Measurements from ENCODE around the gene CDC25B. TPM values are rescaled to one million over a fixed set of nuclear protein-coding genes. Genes with fewer than 3 reads are reported as not detected.

CDC25B gene
- total RNA-seq, 4 donors from 2014 or later: 11.7 to 44.3 (median 25.6) TPM

DNA sequence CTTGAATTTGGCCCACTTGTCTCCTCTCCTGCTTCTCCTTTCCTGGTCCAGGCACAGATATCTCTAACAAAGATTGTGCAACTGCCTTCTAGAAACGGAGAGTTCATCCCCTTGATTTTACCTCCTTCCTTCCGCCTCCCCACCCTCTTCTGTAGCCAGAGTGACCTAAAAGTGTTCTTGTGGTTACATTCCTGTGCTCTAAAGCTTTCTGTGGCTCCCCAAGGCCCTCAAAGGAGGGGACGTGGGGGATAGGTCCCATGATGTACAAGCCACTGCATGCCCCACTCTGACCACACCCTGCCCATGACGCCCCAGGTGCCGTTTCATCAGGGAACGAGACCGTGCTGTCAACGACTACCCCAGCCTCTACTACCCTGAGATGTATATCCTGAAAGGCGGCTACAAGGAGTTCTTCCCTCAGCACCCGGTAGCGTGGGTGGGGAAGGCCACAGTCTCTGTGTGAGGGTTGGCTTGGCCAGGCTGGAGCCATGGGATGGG is 8.2 kb downstream of the CDC25B start:
- TF ChIP-seq, protein P1, sequence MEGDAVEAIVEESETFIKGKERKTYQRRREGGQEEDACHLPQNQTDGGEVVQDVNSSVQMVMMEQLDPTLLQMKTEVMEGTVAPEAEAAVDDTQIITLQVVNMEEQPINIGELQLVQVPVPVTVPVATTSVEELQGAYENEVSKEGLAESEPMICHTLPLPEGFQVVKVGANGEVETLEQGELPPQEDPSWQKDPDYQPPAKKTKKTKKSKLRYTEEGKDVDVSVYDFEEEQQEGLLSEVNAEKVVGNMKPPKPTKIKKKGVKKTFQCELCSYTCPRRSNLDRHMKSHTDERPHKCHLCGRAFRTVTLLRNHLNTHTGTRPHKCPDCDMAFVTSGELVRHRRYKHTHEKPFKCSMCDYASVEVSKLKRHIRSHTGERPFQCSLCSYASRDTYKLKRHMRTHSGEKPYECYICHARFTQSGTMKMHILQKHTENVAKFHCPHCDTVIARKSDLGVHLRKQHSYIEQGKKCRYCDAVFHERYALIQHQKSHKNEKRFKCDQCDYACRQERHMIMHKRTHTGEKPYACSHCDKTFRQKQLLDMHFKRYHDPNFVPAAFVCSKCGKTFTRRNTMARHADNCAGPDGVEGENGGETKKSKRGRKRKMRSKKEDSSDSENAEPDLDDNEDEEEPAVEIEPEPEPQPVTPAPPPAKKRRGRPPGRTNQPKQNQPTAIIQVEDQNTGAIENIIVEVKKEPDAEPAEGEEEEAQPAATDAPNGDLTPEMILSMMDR (IDR thresholded peaks at IDR 0.05): no peak
- ATAC-seq (ENCODE audit: low FRiP score) (no peak), DNase-seq (ENCODE audit: low spot score) (no peak)

DNA sequence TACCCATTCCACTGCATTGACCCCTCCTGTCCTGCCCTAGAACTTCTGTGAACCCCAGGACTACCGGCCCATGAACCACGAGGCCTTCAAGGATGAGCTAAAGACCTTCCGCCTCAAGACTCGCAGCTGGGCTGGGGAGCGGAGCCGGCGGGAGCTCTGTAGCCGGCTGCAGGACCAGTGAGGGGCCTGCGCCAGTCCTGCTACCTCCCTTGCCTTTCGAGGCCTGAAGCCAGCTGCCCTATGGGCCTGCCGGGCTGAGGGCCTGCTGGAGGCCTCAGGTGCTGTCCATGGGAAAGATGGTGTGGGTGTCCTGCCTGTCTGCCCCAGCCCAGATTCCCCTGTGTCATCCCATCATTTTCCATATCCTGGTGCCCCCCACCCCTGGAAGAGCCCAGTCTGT is 8.7 kb downstream of the CDC25B start:
- ATAC-seq (ENCODE audit: low FRiP score) (no peak), DNase-seq (ENCODE audit: low spot score) (no peak)
- TF ChIP-seq, protein P1 (IDR thresholded peaks at IDR 0.05): no peak

DNA sequence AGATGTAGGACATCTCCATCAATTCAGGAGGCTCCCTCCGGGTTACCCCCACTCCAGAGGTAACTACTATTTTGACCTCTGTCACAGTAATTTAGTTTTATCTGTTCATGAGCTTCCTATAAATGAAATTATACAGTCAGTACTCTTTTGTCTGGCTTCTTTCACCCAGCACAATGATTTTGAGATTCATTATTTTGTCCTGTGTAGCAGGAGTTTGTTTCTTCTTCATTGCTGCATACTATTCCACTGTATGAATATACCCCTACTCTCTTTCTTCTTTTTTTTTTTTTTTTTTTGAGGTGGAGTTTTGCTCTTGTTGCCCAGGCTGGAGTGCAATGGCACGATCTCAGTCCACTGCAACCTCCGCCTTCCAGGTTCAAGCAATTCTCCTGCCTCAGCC is 12.4 kb downstream of the CDC25B start:
- ATAC-seq (ENCODE audit: low FRiP score) (no peak), DNase-seq (ENCODE audit: low spot score) (no peak)
- TF ChIP-seq, protein P1 (IDR thresholded peaks at IDR 0.05): no peak

DNA sequence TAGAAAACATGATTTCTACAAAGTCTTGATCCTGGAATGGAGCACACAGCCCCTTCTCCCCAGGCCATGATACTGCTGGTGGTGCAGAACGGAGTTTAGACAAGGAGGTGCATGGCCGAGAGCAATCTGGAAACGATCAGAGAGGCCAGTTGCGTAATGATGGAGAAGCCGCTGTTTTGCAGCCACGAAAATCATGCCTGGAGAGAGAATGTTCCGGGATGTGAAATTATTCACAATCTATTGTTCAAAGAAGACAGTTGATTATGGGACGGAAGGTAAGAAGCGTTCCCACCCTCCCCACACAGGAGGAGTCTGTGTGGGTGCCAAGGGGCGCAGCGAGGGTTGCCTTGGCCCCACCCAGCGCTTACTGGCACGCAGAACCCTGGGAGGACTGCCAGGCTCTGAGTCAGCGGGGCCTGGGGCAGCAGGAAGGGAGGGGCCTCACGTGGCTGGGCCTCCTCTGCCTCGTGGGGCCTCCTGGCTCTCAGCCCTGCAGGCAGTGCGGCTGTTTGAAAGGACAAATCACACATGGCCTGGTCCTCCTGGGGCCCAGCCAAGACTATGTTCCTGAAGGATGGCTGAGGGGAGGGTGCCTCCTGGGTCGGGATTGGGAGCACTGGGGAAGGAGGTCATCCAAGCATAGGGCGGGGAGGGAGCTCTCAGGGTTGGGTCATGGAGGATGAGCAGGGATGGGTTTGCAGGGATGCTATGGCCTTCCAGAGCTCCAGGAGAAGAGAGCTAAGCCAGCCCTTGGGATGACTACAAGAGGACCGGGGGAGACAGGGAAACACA is 15.6 kb downstream of the CDC25B start:
- ATAC-seq (ENCODE audit: low FRiP score) (peak; percentile 90), DNase-seq (ENCODE audit: low spot score) (peak; percentile 97)
- TF ChIP-seq, protein P1 (IDR thresholded peaks at IDR 0.05): no peak

DNA sequence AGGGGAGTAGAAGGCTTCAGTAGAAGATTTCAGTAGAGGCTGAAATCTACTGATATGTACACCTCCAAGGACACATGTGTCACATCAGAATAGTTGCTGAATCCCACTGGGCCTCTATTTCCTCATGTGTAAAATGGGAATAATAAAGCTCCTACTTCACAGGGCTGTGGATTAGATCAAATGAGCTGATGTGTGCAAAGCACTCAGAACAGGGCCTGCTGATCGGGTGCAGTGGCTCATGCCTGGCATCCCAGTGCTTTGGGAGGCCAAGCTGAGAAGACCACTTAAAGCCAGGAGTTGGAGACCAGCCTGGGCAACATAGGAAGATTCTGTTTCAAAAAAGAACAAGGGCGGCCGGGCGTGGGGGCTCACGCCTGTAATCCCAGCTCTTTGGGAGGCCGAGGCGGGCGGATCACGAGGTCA is 16.2 kb downstream of the CDC25B start:
- TF ChIP-seq, protein P1 (IDR thresholded peaks at IDR 0.05): no peak
- ATAC-seq (ENCODE audit: low FRiP score) (no peak), DNase-seq (ENCODE audit: low spot score) (no peak)

DNA sequence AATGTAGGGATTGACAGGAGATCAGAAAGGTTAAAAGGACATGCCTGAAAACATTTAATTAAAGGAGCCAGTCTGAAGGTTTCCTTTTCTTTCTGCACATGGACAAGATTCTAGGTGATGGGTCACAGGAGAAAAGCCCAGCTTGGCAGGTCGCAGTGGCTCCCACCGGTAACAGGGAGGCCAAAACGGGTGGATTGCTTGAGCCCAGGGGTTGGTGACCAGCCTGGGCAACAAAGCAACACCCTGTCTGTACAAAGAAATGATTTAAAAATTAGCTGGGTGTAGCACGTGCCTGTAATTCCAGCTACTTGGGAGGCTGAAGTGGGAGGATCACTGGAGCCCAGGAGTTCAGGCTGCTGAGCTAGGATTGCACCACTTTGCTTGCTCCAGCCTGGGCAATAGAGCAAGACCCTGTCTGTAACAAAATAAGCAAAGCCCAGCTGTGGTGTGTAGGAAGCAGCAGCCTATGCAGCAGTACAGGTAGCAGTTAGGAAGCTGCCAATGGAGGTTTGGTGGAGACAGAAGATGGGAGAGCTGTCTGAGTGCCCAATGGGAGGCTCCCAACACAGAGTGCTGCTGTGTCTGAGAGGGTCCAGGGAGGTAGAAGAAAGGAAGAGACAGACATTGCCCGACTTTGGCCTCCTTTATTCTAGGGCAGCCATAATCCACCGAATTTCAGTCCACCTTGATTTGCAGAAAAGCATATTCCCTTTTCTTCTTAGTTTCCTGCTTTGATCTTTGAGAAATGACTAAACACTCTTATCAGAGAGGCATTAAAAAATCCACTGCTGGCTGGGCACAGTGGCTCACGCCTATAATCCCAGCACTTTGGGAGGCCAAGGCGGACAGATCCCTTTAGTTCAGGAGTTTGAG is 17.1 kb downstream of the CDC25B start:
- DNase-seq (ENCODE audit: low spot score) (no peak), ATAC-seq (ENCODE audit: low FRiP score) (no peak)
- TF ChIP-seq, protein P1 (IDR thresholded peaks at IDR 0.05): no peak

Data from omental fat pad (tissue), 4 donors.